ENCODE results near the gene LETMD1. TPM values are rescaled to one million over a fixed set of nuclear protein-coding genes. Genes with fewer than 3 reads are reported as not detected.

The LETMD1 gene
- total and polyA plus RNA-seq, 7 donors = 37.0 to 87.2 (median 61.4) TPM

DNA sequence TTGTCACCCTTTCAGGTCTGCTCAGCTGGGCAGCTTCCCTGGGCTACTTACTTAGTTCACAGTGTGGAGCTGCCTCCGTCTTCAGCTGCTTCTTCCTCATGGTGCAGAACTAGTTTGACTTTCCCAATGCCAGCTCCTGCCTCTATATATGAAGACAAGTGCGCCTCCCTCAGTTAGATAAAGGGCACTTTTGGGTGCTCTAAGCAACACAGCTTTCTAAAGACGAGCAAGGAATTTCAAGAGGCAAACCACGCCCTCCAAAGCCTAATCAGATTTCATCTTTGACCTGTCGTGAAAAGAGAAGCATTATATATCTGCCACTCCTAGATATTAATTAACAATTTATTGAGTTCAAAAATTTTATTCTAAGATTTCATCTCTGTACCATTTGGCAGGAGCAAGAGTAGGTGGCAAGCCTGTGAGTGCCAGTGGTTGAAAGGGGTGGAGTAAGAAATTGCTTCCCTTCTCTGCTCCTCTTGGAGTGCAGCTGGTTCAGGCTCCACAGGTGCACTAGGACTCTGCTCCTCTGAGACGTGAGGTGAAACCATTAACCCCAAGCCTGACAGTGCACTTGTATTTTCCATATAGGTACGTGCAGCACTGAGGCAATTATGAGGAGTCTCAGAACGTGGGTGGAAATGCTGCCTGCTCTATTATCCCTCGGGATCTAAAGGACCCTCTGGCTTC is 19.9 kb upstream of the LETMD1 start:
- Histone ChIP-seq H3K9me3 (no peaks in the 10 kb centered on the region), H3K4me3 (no peak overlapping the region), H3K36me3 (no peaks in the 10 kb centered on the region), H3K27me3 (no peaks in the 10 kb centered on the region), H3K27ac (no peak overlapping the region), H3K4me1 (peaks cover 0 to 29% (median 13%) of the 10 kb centered on the region in 4 donors)
- no peak for DNase-seq
- WGBS, 2 donors = 6 to 39% methylated on average over 9 of the region's 9 CpGs
- TF ChIP-seq, protein P1, sequence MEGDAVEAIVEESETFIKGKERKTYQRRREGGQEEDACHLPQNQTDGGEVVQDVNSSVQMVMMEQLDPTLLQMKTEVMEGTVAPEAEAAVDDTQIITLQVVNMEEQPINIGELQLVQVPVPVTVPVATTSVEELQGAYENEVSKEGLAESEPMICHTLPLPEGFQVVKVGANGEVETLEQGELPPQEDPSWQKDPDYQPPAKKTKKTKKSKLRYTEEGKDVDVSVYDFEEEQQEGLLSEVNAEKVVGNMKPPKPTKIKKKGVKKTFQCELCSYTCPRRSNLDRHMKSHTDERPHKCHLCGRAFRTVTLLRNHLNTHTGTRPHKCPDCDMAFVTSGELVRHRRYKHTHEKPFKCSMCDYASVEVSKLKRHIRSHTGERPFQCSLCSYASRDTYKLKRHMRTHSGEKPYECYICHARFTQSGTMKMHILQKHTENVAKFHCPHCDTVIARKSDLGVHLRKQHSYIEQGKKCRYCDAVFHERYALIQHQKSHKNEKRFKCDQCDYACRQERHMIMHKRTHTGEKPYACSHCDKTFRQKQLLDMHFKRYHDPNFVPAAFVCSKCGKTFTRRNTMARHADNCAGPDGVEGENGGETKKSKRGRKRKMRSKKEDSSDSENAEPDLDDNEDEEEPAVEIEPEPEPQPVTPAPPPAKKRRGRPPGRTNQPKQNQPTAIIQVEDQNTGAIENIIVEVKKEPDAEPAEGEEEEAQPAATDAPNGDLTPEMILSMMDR (IDR thresholded peaks at IDR 0.05) = no peak
- no peak for TF ChIP-seq POLR2AphosphoS5 (IDR thresholded peaks at IDR 0.05)
- TF ChIP-seq POLR2A (IDR thresholded peaks at IDR 0.05) = no peak
- no peak for TF ChIP-seq EP300 (IDR thresholded peaks at IDR 0.05)
- intact Hi-C loops (cut with DNase I) = loop anchor here (5.0 kb wide), 1 partner anchor 106 kb away; no protein-coding TSS in a partner anchor

DNA sequence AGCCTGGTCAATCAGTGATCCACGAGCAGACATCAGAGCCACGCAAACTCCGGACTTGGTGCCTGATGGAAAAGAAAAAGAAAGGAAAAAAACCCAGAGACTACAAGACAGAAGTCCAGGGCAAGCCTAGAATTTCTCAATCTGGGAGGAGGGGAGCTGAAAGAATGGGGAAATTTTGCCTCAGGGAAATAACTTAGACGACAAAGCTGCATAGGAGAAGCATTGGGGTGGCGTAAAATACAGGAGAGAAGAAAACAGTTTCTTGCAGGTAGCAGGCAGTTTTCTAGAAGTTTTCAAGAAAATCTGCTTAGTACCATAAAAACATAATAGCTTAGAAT is 19.3 kb upstream of the LETMD1 start:
- Histone ChIP-seq H3K27me3 (no peaks in the 10 kb centered on the region), H3K36me3 (no peaks in the 10 kb centered on the region), H3K9me3 (no peaks in the 10 kb centered on the region), H3K4me1 (peaks cover 0 to 26% (median 11%) of the 10 kb centered on the region in 4 donors), H3K4me3 (no peak overlapping the region), H3K27ac (no peak overlapping the region)
- no peak for DNase-seq
- intact Hi-C loops (cut with DNase I) = loop anchor here (5.0 kb wide), 1 partner anchor 106 kb away; no protein-coding TSS in a partner anchor
- no peak for TF ChIP-seq POLR2AphosphoS5 (IDR thresholded peaks at IDR 0.05)
- TF ChIP-seq EP300 (IDR thresholded peaks at IDR 0.05) = no peak
- TF ChIP-seq, protein P1 (IDR thresholded peaks at IDR 0.05) = no peak
- no peak for TF ChIP-seq POLR2A (IDR thresholded peaks at IDR 0.05)
- WGBS, 2 donors = 36 to 69% methylated on average over 5 of the region's 5 CpGs

DNA sequence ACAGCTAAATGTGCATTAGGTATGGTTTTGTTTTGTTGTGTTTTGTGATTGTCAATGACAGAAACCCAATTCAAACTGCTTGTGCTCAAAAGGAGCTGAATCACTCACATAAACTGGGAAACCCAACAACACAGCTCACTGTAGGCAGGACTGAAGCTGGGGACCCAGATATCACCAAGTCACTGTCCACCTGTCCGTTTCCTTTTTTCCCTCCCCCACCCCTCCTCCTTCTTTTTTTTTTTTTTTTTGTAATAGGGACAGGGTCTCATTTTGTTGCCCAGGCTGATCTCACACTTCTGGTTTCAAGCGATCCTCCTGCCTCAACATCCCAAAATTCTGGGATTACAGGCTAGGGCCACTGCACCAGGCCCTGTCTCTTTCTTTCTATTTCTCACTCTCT is 15.1 kb upstream of the LETMD1 start:
- Histone ChIP-seq H3K27ac (no peak overlapping the region), H3K4me3 (no peak overlapping the region), H3K27me3 (no peaks in the 10 kb centered on the region), H3K4me1 (no peaks in the 10 kb centered on the region), H3K36me3 (no peaks in the 10 kb centered on the region), H3K9me3 (no peaks in the 10 kb centered on the region)
- DNase-seq = no peak
- no peak for TF ChIP-seq POLR2A (IDR thresholded peaks at IDR 0.05)
- TF ChIP-seq POLR2AphosphoS5 (IDR thresholded peaks at IDR 0.05) = no peak
- TF ChIP-seq, protein P1 (IDR thresholded peaks at IDR 0.05) = no peak
- TF ChIP-seq EP300 (IDR thresholded peaks at IDR 0.05) = no peak
- WGBS, 2 donors = 92 to 94% methylated on average over 2 of the region's 2 CpGs
- intact Hi-C loops (cut with DNase I) = no loop called here

DNA sequence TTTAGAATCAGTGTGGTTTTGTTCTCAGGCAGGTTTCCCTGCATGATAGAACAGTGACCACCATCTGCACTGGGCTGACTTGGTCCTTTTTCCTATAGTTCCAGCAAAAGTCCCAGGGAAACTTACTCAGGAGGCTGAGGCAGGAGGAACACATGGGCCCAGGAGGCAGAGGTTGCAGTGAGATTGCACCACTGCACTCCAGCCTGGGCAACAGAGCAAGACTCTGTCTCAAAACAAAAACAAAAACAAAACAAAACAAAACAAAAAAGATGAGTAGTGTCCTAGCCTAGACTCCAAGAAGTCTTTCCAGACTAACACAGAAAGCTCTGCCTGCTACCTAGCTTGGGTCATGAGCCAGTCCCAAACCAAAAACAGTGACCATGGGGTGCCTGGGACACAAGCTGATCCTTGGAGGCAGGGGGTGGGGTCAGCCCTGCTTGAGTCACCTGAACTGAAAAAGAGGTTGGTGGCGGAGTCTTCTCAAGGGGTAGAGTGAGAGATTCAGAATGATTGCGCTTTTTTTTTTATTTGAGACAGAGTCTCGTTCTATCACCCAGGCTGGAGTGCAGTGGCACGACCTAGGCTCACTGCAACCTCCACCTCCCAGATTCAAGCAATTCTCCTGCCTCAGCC is 14.6 kb upstream of the LETMD1 start:
- TF ChIP-seq EP300 (IDR thresholded peaks at IDR 0.05) (no peak), POLR2AphosphoS5 (IDR thresholded peaks at IDR 0.05) (no peak), POLR2A (IDR thresholded peaks at IDR 0.05) (no peak)
- TF ChIP-seq, protein P1 (IDR thresholded peaks at IDR 0.05) = no peak
- no peaks in the 10 kb centered on the region for H3K9me3 ChIP-seq
- 93 to 97% methylated on average over 4 of the region's 4 CpGs for WGBS, 2 donors
- H3K4me1 ChIP-seq = no peaks in the 10 kb centered on the region
- no peak for DNase-seq
- intact Hi-C loops (cut with DNase I) = no loop called here
- H3K4me3 ChIP-seq = no peak overlapping the region
- H3K36me3 ChIP-seq = no peaks in the 10 kb centered on the region
- no peaks in the 10 kb centered on the region for H3K27me3 ChIP-seq
- no peak overlapping the region for H3K27ac ChIP-seq

Measured in sigmoid colon (tissue), 7 donors.